HEK293 (cell line): Measurements from ENCODE around the gene TAP2.

Source experiments
- CTCF ChIA-PET: fragments of 350-600 bp; formaldehyde crosslinking; extraction: SDS; loops from one replicate; lab custom pipeline; 2021; ENCODE audit warnings: antibody characterized with exemption; lab: Yijun Ruan, JAX
- POLR2A ChIA-PET: fragments of 300-600 bp; formaldehyde crosslinking; extraction: SDS; loops from one replicate; lab custom pipeline; 2020; ENCODE audit warnings: antibody characterized with exemption, inconsistent platforms; lab: Yijun Ruan, JAX
- H3K27ac ChIP-seq: fragments of 200-500 bp; sonication (Bioruptor generic); 2 replicates; pipeline ENCODE4 v1.5.1; 2014; ENCODE audit warnings: low read depth, low read length, control low read depth, inconsistent platforms; ENCODE audit errors: extremely low read depth
- H3K36me3 ChIP-seq, 2 experiments: fragments of 200-500 bp in 1 of 2; sonication (Bioruptor generic) in 1 of 2; 1 replicate in 1 of 2; 2 replicates in 1 of 2; pipeline ENCODE4 v1.5.1; 2014 to 2017; ENCODE audit warnings: inconsistent platforms in 2 of 2, low read length in 2 of 2; ENCODE audit not compliant: control insufficient read depth in 2 of 2, insufficient read depth in 1 of 2
- H3K4me1 ChIP-seq: fragments of 200-500 bp; sonication (Bioruptor generic); 2 replicates; pipeline ENCODE4 v1.5.1; 2014; ENCODE audit warnings: mild to moderate bottlenecking, low read length, inconsistent platforms; ENCODE audit not compliant: control insufficient read depth, insufficient read depth
- H3K4me3 ChIP-seq: 2 replicates; pipeline ENCODE4 v1.5.1; 2011; ENCODE audit warnings: low read depth, mild to moderate bottlenecking, control low read depth, low read length, moderate library complexity
- H3K9me3 ChIP-seq: fragments of 200-500 bp; sonication (Bioruptor generic); 2 replicates; pipeline ENCODE4 v1.5.1; 2014; ENCODE audit warnings: low read depth, low read length, inconsistent platforms; ENCODE audit not compliant: control insufficient read depth, insufficient read depth
- GFI1B ChIP-seq: fragments of 450-650 bp; formaldehyde crosslinking; IDR thresholded peaks from 2 replicates; pipeline ENCODE4 v1.5.1; 2016; ENCODE audit warnings: missing biosample characterization, missing genetic modification characterization
- GLIS2 ChIP-seq: fragments of 450-650 bp; formaldehyde crosslinking; IDR thresholded peaks from 2 replicates; pipeline ENCODE4 v1.5.1; 2016; ENCODE audit warnings: missing biosample characterization, missing genetic modification characterization
- HIC1 ChIP-seq: fragments of 450-650 bp; formaldehyde crosslinking; IDR thresholded peaks from 2 replicates; pipeline ENCODE4 v1.5.1; 2016; ENCODE audit warnings: missing biosample characterization, missing genetic modification characterization
- KLF8 ChIP-seq: fragments of 450-650 bp; formaldehyde crosslinking; IDR thresholded peaks from 2 replicates; pipeline ENCODE4 v1.5.1; 2016; ENCODE audit warnings: missing biosample characterization, missing genetic modification characterization
- KLF9 ChIP-seq: fragments of 450-650 bp; formaldehyde crosslinking; IDR thresholded peaks from 2 replicates; pipeline ENCODE4 v1.5.1; 2016; ENCODE audit warnings: missing biosample characterization, missing genetic modification characterization, low read depth
- PBX3 ChIP-seq: sonication (generic); formaldehyde crosslinking; IDR thresholded peaks from 2 replicates; pipeline ENCODE4 v1.8.1; 2022; ENCODE audit warnings: mild to moderate bottlenecking, moderate library complexity, missing genetic modification reagents
- PRDM1 ChIP-seq: fragments of 450-650 bp; formaldehyde crosslinking; IDR thresholded peaks from 2 replicates; pipeline ENCODE4; 2016; ENCODE audit warnings: missing biosample characterization, missing genetic modification characterization
- REST ChIP-seq: fragments of 450-650 bp; formaldehyde crosslinking; IDR thresholded peaks from 2 replicates; pipeline ENCODE4 v1.5.1; 2016; ENCODE audit warnings: missing biosample characterization, missing genetic modification characterization
- SCRT2 ChIP-seq: fragments of 450-650 bp; formaldehyde crosslinking; IDR thresholded peaks from 2 replicates; pipeline ENCODE4 v1.5.1; 2016; ENCODE audit warnings: missing biosample characterization, missing genetic modification characterization
- ZFHX2 ChIP-seq: fragments of 450-650 bp; formaldehyde crosslinking; conservative IDR thresholded peaks from 2 replicates; pipeline ENCODE4 v1.5.1; 2016; ENCODE audit warnings: missing biosample characterization, missing genetic modification characterization
- ZNF174 ChIP-seq: fragments of 450-650 bp; formaldehyde crosslinking; IDR thresholded peaks from 2 replicates; pipeline ENCODE4 v1.5.0; 2017; ENCODE audit warnings: missing biosample characterization, mild to moderate bottlenecking, missing genetic modification characterization
- ZNF248 ChIP-seq: fragments of 450-650 bp; formaldehyde crosslinking; IDR thresholded peaks from 2 replicates; pipeline ENCODE4 v1.5.1; 2017; ENCODE audit warnings: missing biosample characterization, missing genetic modification characterization
- ZNF280D ChIP-seq: fragments of 450-650 bp; formaldehyde crosslinking; IDR thresholded peaks from 2 replicates; pipeline ENCODE4 v1.5.1; 2016; ENCODE audit warnings: missing biosample characterization, missing genetic modification characterization
- ZNF302 ChIP-seq: fragments of 450-650 bp; formaldehyde crosslinking; IDR thresholded peaks from 2 replicates; pipeline ENCODE4 v1.5.1; 2016; ENCODE audit warnings: missing biosample characterization, missing genetic modification characterization, low read depth
- ZNF341 ChIP-seq: fragments of 450-650 bp; formaldehyde crosslinking; IDR thresholded peaks from 2 replicates; pipeline ENCODE4; 2016; ENCODE audit warnings: low read depth, missing biosample characterization, missing genetic modification characterization
- ZNF37A ChIP-seq: fragments of 450-650 bp; IDR thresholded peaks from 2 replicates; pipeline ENCODE4 v1.5.1; 2018; ENCODE audit warnings: missing biosample characterization, missing genetic modification characterization
- ZNF510 ChIP-seq: fragments of 450-650 bp; formaldehyde crosslinking; IDR thresholded peaks from 2 replicates; pipeline ENCODE4 v1.5.1; 2018; ENCODE audit warnings: mild to moderate bottlenecking, missing genetic modification characterization, missing biosample characterization; ENCODE audit not compliant: insufficient replicate concordance
- ZNF600 ChIP-seq: fragments of 450-650 bp; formaldehyde crosslinking; IDR thresholded peaks from 2 replicates; pipeline ENCODE4 v1.5.1; 2016; ENCODE audit warnings: missing biosample characterization, missing genetic modification characterization
- ZNF654 ChIP-seq: fragments of 450-650 bp; formaldehyde crosslinking; IDR thresholded peaks from 2 replicates; pipeline ENCODE4 v1.5.1; 2016; ENCODE audit warnings: low read depth, missing biosample characterization, missing genetic modification characterization
- ZNF658 ChIP-seq: fragments of 450-650 bp; formaldehyde crosslinking; IDR thresholded peaks from 2 replicates; pipeline ENCODE4; 2016; ENCODE audit warnings: missing biosample characterization, missing genetic modification characterization
- ZNF747 ChIP-seq: fragments of 450-650 bp; formaldehyde crosslinking; IDR thresholded peaks from 2 replicates; pipeline ENCODE4 v1.5.1; 2016; ENCODE audit warnings: missing biosample characterization, missing genetic modification characterization
- ZNF776 ChIP-seq: fragments of 450-650 bp; formaldehyde crosslinking; IDR thresholded peaks from 2 replicates; pipeline ENCODE4 v1.5.0; 2017; ENCODE audit warnings: missing biosample characterization, missing genetic modification characterization, borderline replicate concordance
- ZSCAN16 ChIP-seq: fragments of 450-650 bp; formaldehyde crosslinking; IDR thresholded peaks from 2 replicates; pipeline ENCODE4 v1.5.1; 2016; ENCODE audit warnings: missing biosample characterization, missing genetic modification characterization
- ZSCAN23 ChIP-seq: fragments of 450-650 bp; formaldehyde crosslinking; IDR thresholded peaks from 2 replicates; pipeline ENCODE4 v1.5.1; 2016; ENCODE audit warnings: missing biosample characterization, missing genetic modification characterization

The TAP2 gene

GRCh38 chr6:32868257-32868788, 29.8 kb upstream of the TAP2 start (continued):
- TF ChIP-seq PBX3 (CRISPR knock-in tag) (no peak), GFI1B (tag by site-specific recombination) (no peak), KLF9 (tag by site-specific recombination) (no peak), ZNF37A (tag by site-specific recombination) (no peak), ZNF747 (tag by site-specific recombination) (no peak), ZFHX2 (tag by site-specific recombination) (peak; percentile 59), ZNF280D (tag by site-specific recombination) (no peak), ZNF341 (tag by site-specific recombination) (no peak), ZNF654 (tag by site-specific recombination) (peak; percentile 98), HIC1 (tag by site-specific recombination) (no peak), ZNF776 (tag by site-specific recombination) (no peak), ZNF302 (tag by site-specific recombination) (no peak), ZNF658 (no peak), KLF8 (no peak), PRDM1 (no peak), ZNF248 (tag by site-specific recombination) (no peak), GLIS2 (tag by site-specific recombination) (no peak)

GRCh38 chr6:32867554-32868256, 29.2 kb upstream of the TAP2 start:
- H3K4me1 ChIP-seq = 0 out of 2 replicates have a peak, but pooled peaks cover 3% of the 10 kb centered on the region
- H3K27ac ChIP-seq = no peak overlapping the region
- no peaks in the 10 kb centered on the region for H3K9me3 ChIP-seq
- no peaks in the 10 kb centered on the region for H3K36me3 ChIP-seq
- no peak for TF ChIP-seq ZSCAN16 (tag by site-specific recombination)
- TF ChIP-seq ZFHX2 (tag by site-specific recombination) = no peak
- peak; percentile 33; the same call in 1 of the 2 replicates for TF ChIP-seq ZNF174 (tag by site-specific recombination)
- no peak for TF ChIP-seq ZSCAN23
- TF ChIP-seq ZNF510 (tag by site-specific recombination) = peak; percentile 27
- no peak for TF ChIP-seq SCRT2
- TF ChIP-seq ZNF600 (tag by site-specific recombination) = no peak
- no peak for TF ChIP-seq REST
- no peak overlapping the region for H3K4me3 ChIP-seq
- CTCF ChIA-PET = interaction anchor here (0.6 to 10.5 kb wide), 84 partner anchors 10 to 1570 kb away, joined by 3 to 355 read pairs (median 4); partner anchors contain the start of genes HLA-DMA, HLA-DMB, HLA-DQA2 and PSMB8
- POLR2A ChIA-PET = interaction anchor here (0.6 to 3.0 kb wide), 7 partner anchors 10 to 745 kb away, joined by 3 to 21 read pairs (median 6); partner anchors contain the start of genes PSMB9, TAP1 and TAP2
